Measurements from ENCODE around the gene INIP.

The INIP gene

GRCh38 chr9:112670991-112671625, 46.8 kb downstream of the INIP start:
- no peak for DNase-seq (ENCODE audit: low read depth in 2 of 2)

- no peak for DNase-seq (ENCODE audit: low read depth in 2 of 2)
These were observed 48.6 kb downstream of the INIP start for GRCh38 chr9:112669326-112669725.

DNA sequence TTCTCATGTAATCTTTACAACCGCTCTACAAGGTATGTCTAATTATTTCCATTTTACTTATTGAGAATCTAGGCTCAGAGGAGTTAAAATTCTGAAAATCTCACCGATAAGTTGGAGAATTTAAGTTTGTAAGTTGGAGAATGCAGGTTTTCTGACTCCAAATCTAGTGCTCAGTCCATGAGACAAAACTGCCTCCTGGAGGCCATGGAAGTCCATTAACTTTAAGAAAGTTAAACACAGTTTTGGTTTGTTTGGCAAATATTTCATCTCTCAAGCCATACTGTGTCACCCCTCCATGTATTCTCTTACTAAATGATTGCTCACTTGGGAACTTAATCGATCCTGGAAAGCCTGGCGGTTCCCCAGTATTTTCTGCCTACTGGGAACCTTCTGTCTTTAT, 52.6 kb downstream of the INIP start:
- peak in 1 of 2 experiments; percentile 10 for DNase-seq (ENCODE audit: low read depth in 2 of 2)

GRCh38 chr9:112664531-112664930, 53.4 kb downstream of the INIP start:
- no peak for DNase-seq (ENCODE audit: low read depth in 2 of 2)

GRCh38 chr9:112663681-112664080, 54.2 kb downstream of the INIP start:
- no peak for DNase-seq (ENCODE audit: low read depth in 2 of 2)

DNA sequence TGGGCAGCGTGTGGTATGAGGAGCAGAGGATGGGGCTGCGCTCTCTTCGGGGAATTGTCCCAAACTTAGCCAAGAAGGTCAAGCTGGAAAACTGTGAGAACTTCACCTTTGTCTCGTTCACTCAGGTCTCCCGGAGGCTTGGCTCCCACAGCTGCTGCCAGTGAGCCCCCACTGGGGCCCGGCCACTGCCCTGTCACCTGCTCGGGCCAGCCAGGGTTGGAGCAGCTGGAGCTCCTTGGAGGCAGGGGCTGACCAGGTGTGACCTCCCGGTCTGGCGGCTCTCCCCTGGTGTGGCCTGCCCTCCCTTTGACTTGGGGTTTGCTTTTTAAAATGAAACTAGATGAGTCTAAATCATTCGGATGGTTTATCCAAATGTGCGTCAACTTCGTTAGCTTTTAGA, 58.0 kb downstream of the INIP start:
- no peak for DNase-seq (ENCODE audit: low read depth in 2 of 2)

DNA sequence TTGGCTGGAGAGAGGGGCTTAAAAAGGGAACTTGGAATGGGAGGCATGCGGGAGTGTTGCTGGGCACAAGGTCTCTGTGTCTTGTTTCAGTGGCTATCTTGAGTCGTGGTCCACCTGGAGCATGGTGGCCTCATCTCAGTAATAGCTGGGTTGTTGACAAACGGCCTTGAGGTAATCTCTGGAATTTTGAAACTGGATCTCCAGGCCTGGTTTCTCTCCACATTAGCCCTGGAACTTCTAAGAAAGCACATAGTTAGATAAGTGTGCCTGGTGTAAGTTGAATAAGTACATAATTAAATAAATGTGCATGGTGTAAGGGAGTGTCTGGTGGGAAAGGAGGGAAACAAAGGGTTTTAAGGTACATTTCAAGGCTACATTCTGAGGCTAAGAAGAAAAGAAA, 62.2 kb downstream of the INIP start:
- no peak for DNase-seq (ENCODE audit: low read depth in 2 of 2)

- DNase-seq (ENCODE audit: low read depth in 2 of 2) = no peak
These were observed 63.6 kb downstream of the INIP start for GRCh38 chr9:112654282-112654681.

DNA sequence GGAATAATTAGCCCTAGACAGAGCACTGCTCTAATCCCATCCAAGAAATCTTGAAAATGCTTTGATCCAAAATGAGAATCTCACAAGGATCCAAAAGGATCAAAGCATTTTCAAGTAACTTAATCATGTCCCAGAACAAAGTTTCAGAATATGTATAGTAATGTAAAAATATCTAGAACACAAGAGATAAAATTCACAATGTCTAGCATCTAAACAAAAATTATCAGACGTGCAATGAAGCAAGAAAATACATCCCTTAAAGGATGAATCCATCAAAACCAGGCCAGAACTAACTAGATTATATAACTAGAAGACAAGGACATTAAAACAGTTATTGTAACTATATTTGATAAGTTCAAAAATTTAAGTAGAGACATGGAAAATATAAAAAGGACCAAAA, 69.3 kb downstream of the INIP start:
- no peak for DNase-seq (ENCODE audit: low read depth in 2 of 2)

DNA sequence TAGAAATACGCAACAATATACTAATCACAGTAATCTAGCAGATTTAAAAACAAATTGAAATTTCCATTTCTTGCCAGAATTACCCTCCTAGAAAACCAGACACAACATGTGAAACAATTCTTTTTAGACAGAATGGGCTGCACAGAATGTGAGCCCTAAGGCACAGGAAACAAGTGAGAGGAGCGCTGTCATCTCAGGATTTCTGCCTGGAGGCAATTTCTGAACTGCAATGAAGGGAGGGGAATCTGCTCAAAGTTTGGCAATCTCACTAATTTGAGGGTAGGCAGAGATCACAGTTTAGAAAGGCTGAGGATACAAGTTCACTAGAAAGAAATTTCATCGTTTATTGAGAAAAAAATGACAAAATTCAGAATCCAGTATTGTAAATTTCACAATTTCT, 70.3 kb downstream of the INIP start:
- no peak for DNase-seq (ENCODE audit: low read depth in 2 of 2)

DNA sequence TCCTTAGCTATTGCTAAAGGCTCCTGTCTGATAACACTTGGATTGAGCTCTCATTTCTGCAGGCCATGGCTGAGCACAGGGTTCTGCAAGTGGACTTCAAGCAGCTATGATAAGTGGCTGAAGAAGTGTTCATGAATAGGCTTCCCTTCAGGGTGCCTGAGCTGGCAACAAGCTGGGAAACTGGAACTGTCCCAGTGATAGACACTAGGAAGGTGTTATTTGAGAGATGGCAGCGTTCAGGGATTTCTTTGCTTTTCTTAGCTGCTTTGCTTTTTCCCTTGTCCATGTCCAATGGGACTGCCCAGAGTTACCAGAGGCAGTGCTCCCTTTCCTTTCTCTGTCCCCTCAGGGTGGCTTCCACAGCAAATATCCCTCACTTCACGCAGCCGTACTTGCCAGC, 75.8 kb downstream of the INIP start:
- DNase-seq (ENCODE audit: low read depth in 2 of 2) = no peak

- no peak for DNase-seq (ENCODE audit: low read depth in 2 of 2)
These were observed 77.6 kb downstream of the INIP start for GRCh38 chr9:112640311-112640710.
